HCT116 (cell line): ENCODE data around the gene LRP2. TPM values are rescaled to one million over a fixed set of nuclear protein-coding genes. Genes with fewer than 3 reads are reported as not detected.
"Not testable (repeated sequence)": the region's sequence is repeated elsewhere in the genome, so short reads cannot be mapped to it uniquely, and the experiment has no call there.

Experiments used
- ATAC-seq: fragments of 200-7000 bp; cut with Tn5 transposase; 2 replicates; pipeline ENCODE4 v1.9.1; 2020; ENCODE audit warnings: mild to moderate bottlenecking, moderate library complexity
- BruUV-seq: library from RNA; stranded (reverse); fragments of 400-500 nt; replicated peaks from 2 replicates; lab custom pipeline; 2021; lab: Mats Ljungman, UMichigan
- CTCF ChIA-PET: fragments of 300-600 bp; sonication (Branson Sonifier 250); formaldehyde crosslinking; loops from one replicate; lab custom pipeline; 2021; ENCODE audit warnings: antibody characterized with exemption; lab: Charles Lee
- POLR2A ChIA-PET: fragments of 300-600, 350-600 bp; sonication (Branson Sonifier 250); formaldehyde crosslinking; loops from one replicate; lab custom pipeline; 2021; ENCODE audit warnings: antibody characterized with exemption; lab: Charles Lee
- RAD21 ChIA-PET, 2 experiments: fragments of 300-600 bp; sonication (Branson Sonifier 250); formaldehyde crosslinking; loops; one replicate each; lab custom pipeline; 2023; ENCODE audit warnings: low total read pairs in 2 of 2; ENCODE audit not compliant: uncharacterized antibody in 2 of 2, unreplicated experiment in 2 of 2, low non-redundant PET in 1 of 2; lab: Charles Lee
- DNase-seq: peaks from one replicate; pipeline ENCODE4 v3.0.0-alpha.2; 2010; ENCODE audit warnings: low read depth, low spot score
- H2AFZ ChIP-seq: fragments of 200-600 bp; shearing (Covaris generic), sonication (generic); 2 replicates; pipeline ENCODE4 v1.6.1; 2017; ENCODE audit warnings: low read depth, mixed run types, mixed read lengths, antibody characterized with exemption, low read length; ENCODE audit not compliant: poor library complexity, severe bottlenecking
- H3K27ac ChIP-seq: 2 replicates; pipeline ENCODE4 v1.5.1; 2012; ENCODE audit warnings: low read depth, low read length
- H3K27me3 ChIP-seq: fragments of 200-600 bp; sonication (generic); 2 replicates; pipeline ENCODE4 v1.6.1; 2016; ENCODE audit warnings: mixed run types, low read length, mixed read lengths; ENCODE audit not compliant: insufficient read depth
- H3K36me3 ChIP-seq, 2 experiments: fragments of 200-500 bp in 1 of 2; fragments of 200-600 bp in 1 of 2; sonication (Bioruptor generic) in 1 of 2; sonication (generic) in 1 of 2; 2 replicates each; pipeline versions ENCODE4 v1.5.1 to v1.6.1; 2014 to 2016; ENCODE audit warnings: low read length in 2 of 2, inconsistent platforms in 1 of 2, mixed read lengths in 1 of 2, mixed run types in 1 of 2; ENCODE audit not compliant: insufficient read depth in 2 of 2, control insufficient read depth in 1 of 2
- H3K4me1 ChIP-seq, 2 experiments: fragments of 200-600 bp in 1 of 2; sonication (generic) in 1 of 2; 2 replicates each; pipeline versions ENCODE4 v1.5.1 to v1.6.1; 2012 to 2017; ENCODE audit warnings: low read length in 2 of 2, inconsistent platforms in 1 of 2, mild to moderate bottlenecking in 1 of 2, mixed read lengths in 1 of 2, mixed run types in 1 of 2, moderate library complexity in 1 of 2; ENCODE audit not compliant: insufficient read depth in 2 of 2, control insufficient read depth in 1 of 2
- H3K4me2 ChIP-seq: fragments of 200-600 bp; sonication (generic); 2 replicates; pipeline ENCODE4 v1.6.1; 2017; ENCODE audit warnings: mixed run types, low read length, mixed read lengths
- H3K4me3 ChIP-seq, 2 experiments: fragments of 200-600 bp in 1 of 2; sonication (generic) in 1 of 2; replicated peaks in 1 of 2; 2 replicates each; pipeline ENCODE4 v1.5.1; 2011 to 2016; ENCODE audit warnings: low read length in 2 of 2, control low read depth in 1 of 2, low read depth in 1 of 2, mild to moderate bottlenecking in 1 of 2, mixed read lengths in 1 of 2, mixed run types in 1 of 2
- H3K79me2 ChIP-seq: fragments of 200-600 bp; sonication (generic); 2 replicates; pipeline ENCODE4 v1.6.1; 2017; ENCODE audit warnings: mild to moderate bottlenecking, mixed run types, low read length, moderate library complexity, mixed read lengths; ENCODE audit not compliant: insufficient read depth
- H3K9ac ChIP-seq: fragments of 200-600 bp; sonication (generic); 2 replicates; pipeline ENCODE4 v1.6.1; 2016; ENCODE audit warnings: low read length, mixed read lengths
- H3K9me2 ChIP-seq: fragments of 200-600 bp; sonication (generic), shearing (Covaris generic); 2 replicates; pipeline ENCODE4 v1.6.1; 2017; ENCODE audit warnings: mixed run types, mild to moderate bottlenecking, moderate library complexity; ENCODE audit not compliant: insufficient read depth
- H3K9me3 ChIP-seq, 2 experiments: fragments of 200-500 bp in 1 of 2; fragments of 200-600 bp in 1 of 2; sonication (Bioruptor generic) in 1 of 2; sonication (generic) in 1 of 2; 2 replicates each; pipeline ENCODE4 v1.6.1; 2014 to 2017; ENCODE audit warnings: low read length in 2 of 2, mixed read lengths in 2 of 2, inconsistent platforms in 1 of 2, low read depth in 1 of 2, mild to moderate bottlenecking in 1 of 2, mixed run types in 1 of 2, moderate library complexity in 1 of 2; ENCODE audit not compliant: control insufficient read depth in 1 of 2, insufficient read depth in 1 of 2
- H4K20me1 ChIP-seq: fragments of 200-600 bp; sonication (generic), shearing (Covaris generic); 2 replicates; pipeline ENCODE4 v1.6.1; 2017; ENCODE audit warnings: mixed run types, mild to moderate bottlenecking, moderate library complexity; ENCODE audit not compliant: insufficient read depth
- ATF3 ChIP-seq: IDR thresholded peaks from 2 replicates; pipeline ENCODE4 v1.6.1; 2012
- CBX3 ChIP-seq: IDR thresholded peaks from 2 replicates; pipeline ENCODE4 v1.6.1; 2012; ENCODE audit warnings: low read depth
- CEBPB ChIP-seq: IDR thresholded peaks from 2 replicates; pipeline ENCODE4 v1.6.1; 2012; ENCODE audit warnings: low read depth
- CTCF ChIP-seq, 3 experiments: fragments of 200-600 bp in 1 of 3; sonication (generic) in 1 of 3; IDR thresholded peaks in 2 of 3; conservative IDR thresholded peaks in 1 of 3; 2 replicates each; pipeline ENCODE4 v1.5.1; 2012 to 2017; ENCODE audit warnings: low read depth in 2 of 3, low read length in 2 of 3, antibody characterized with exemption in 1 of 3, borderline replicate concordance in 1 of 3, control low read depth in 1 of 3, mild to moderate bottlenecking in 1 of 3, mixed read lengths in 1 of 3, mixed run types in 1 of 3, moderate library complexity in 1 of 3; ENCODE audit not compliant: insufficient read depth in 1 of 3
- EZH2phosphoT487 ChIP-seq: fragments of 200-600 bp; IDR thresholded peaks from 2 replicates; pipeline ENCODE4 v1.6.1; 2018; ENCODE audit warnings: antibody characterized with exemption, borderline replicate concordance
- MAX ChIP-seq: IDR thresholded peaks from 2 replicates; pipeline ENCODE4 v1.6.1; 2012
- SP1 ChIP-seq: IDR thresholded peaks from 2 replicates; pipeline ENCODE4 v1.6.1; 2012; ENCODE audit warnings: low read depth
- SRF ChIP-seq: IDR thresholded peaks from 2 replicates; pipeline ENCODE4 v1.6.1; 2012; ENCODE audit warnings: low read depth
- YY1 ChIP-seq: IDR thresholded peaks from 2 replicates; pipeline ENCODE4 v1.6.1; 2011; ENCODE audit warnings: low read length, low read depth, moderate library complexity, mild to moderate bottlenecking; ENCODE audit not compliant: insufficient replicate concordance; ENCODE audit errors: extremely low read depth
- ZBTB33 ChIP-seq: IDR thresholded peaks from 2 replicates; pipeline ENCODE4 v1.6.1; 2011; ENCODE audit warnings: mild to moderate bottlenecking, low read length, moderate library complexity; ENCODE audit not compliant: insufficient replicate concordance; ENCODE audit errors: extremely low read depth
- intact Hi-C: fragments of 100-400 bp; cut with micrococcal nuclease; formaldehyde crosslinking; loops from 2 replicates; pipeline ENCODE4 v1.10.0; 2022
- total RNA-seq: library from RNA; stranded (reverse); gene quantifications from one replicate; pipeline ENCODE4 v1.2.1, GENCODE V29; 2021; ENCODE audit not compliant: unreplicated experiment

LRP2 gene
- total RNA-seq, 1 experiment from 2014 or later = 0.20 TPM

- no peak for TF ChIP-seq ZBTB33
These were observed 44.6 kb upstream of the LRP2 start (continued) for GRCh38 chr2:169406891-169407290.

DNA sequence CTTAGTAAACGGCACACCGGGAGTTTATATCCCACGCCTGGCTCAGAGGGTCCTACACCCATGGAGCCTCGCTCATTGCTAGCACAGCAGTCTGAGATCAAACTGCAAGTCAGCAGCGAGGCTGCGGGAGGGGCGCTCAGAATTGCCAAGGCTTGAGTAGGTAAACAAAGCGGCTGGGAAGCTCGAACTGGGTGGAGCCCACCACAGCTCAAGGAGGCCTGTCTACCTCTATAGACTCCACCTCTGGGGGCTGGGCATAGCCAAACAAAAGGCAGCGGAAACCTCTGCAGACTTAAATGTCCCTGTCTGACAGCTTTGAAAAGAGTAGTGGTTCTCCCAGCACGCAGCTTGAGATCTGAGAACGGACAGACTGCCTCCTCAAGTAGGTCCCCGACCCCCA, 37.2 kb upstream of the LRP2 start:
- H2AFZ ChIP-seq, H3K4me2 ChIP-seq, CTCF ChIA-PET, H3K79me2 ChIP-seq, H3K4me1 ChIP-seq, H3K9ac ChIP-seq, H3K36me3 ChIP-seq, H3K27ac ChIP-seq, H3K9me2 ChIP-seq, RAD21 ChIA-PET, DNase-seq, H3K4me3 ChIP-seq, H4K20me1 ChIP-seq, ATAC-seq, H3K27me3 ChIP-seq, BruUV-seq, H3K9me3 ChIP-seq, POLR2A ChIA-PET: not testable (repeated sequence)
- intact Hi-C loops = loop anchor here (5.0 kb wide), 1 partner anchor 437 kb away; no protein-coding TSS in a partner anchor

DNA sequence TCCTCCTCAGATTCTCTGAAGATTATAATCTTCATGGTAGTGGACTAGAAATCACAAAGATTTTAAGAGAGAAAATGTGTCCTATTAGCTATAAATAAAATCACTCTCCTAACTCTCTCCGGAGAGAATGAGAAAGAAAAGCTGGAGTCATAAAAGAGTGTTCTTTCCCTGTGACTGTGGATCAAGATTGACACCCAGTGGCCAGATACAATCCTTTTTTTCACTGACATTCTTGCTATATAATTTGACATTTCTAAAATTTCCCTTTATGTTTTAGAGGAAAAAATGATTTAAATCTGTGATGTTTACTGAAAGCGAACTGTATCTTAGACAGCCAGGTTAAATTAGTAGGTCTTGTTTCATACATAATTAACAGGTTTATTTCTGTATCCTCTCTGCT, 35.4 kb upstream of the LRP2 start:
- Histone ChIP-seq H3K9me3 (no peaks in the 10 kb centered on the region), H3K4me1 (no peaks in the 10 kb centered on the region; a peak in 1 of 4 replicates), H3K79me2 (no peaks in the 10 kb centered on the region), H2AFZ (no peak overlapping the region), H3K36me3 (no peaks in the 10 kb centered on the region), H3K9me2 (no peaks in the 10 kb centered on the region), H3K4me3 (no peak overlapping the region), H4K20me1 (no peaks in the 10 kb centered on the region), H3K4me2 (no peak overlapping the region), H3K27ac (no peak overlapping the region), H3K27me3 (no peaks in the 10 kb centered on the region), H3K9ac (no peak overlapping the region)
- POLR2A ChIA-PET = no interaction called here
- CTCF ChIA-PET = interaction anchor here (0.9 to 3.0 kb wide), 8 partner anchors 10 to 477 kb away, joined by 3 to 31 read pairs (median 4); no protein-coding TSS in a partner anchor
- DNase-seq (peak; percentile 3), ATAC-seq (no peak)
- intact Hi-C loops = loop anchor here (1.0 to 5.0 kb wide), 2 partner anchors 287 to 435 kb away; no protein-coding TSS in a partner anchor
- no TSS peak for BruUV-seq
- RAD21 ChIA-PET = interaction anchor here (0.6 to 0.9 kb wide), 2 partner anchors 123 to 385 kb away, joined by 3 to 4 read pairs; no protein-coding TSS in a partner anchor
- TF ChIP-seq SRF (no peak), ATF3 (no peak), MAX (no peak), CEBPB (no peak), CBX3 (no peak), EZH2phosphoT487 (no peak), YY1 (no peak), CTCF (IDR thresholded peaks at IDR 0.05 in 2 of 3, conservative IDR thresholded peaks at IDR 0.05 in 1 of 3; ENCODE audit: borderline replicate concordance in 1 of 3, insufficient read depth in 1 of 3, low read depth in 2 of 3, low read length in 2 of 3) (peak; percentile 18 to 48 (median 47); a peak in 4 of 6 replicates), SP1 (no peak)
